ENCODE measurements around the gene FANCI.

Gene FANCI

DNA sequence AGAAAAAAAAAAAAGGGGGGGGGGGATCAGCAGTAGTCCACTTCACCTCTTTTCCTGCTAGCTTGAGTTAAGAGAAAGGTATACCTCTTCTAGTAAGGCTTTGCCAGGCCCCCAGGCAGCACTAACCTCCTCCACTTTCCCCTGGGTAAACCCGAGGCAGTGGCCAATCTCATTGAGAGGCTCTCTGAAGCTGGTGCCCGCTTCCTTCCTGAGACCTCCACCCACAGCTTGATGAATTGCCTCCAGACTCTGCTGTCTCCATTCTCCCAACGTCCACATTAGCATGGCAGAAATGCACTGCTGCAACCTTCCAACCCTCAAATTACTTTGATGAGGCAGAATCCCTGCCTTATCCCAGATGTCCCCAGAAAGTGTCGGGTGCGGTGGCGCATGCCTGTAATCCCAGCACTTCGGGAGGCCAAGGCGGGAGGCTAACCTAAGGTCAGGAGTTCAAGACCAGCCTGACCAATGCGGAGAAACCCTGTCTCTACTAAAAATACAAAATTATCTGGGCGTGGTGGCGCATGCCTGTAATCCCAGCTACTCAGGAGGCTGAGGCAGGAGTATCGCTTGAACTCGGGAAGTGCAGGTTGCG lies 37.7 kb upstream of the FANCI start:
- no peaks in the 10 kb centered on the region for H3K9me3 Mint-ChIP-seq
- peak overlapping the region; percentile 44 for H3K27ac Mint-ChIP-seq (ENCODE audit: low read depth)
- H3K36me3 Mint-ChIP-seq (ENCODE audit: insufficient read depth) = peaks cover 6% of the 10 kb centered on the region
- no peak overlapping the region for H3K4me3 Mint-ChIP-seq
- ATAC-seq (replicated peaks; ENCODE audit: extremely low read depth, poor library complexity, severe bottlenecking) = no peak
- peaks cover 35% of the 10 kb centered on the region for H3K4me1 Mint-ChIP-seq
- no peak for DNase-seq (ENCODE audit: low spot score in 2 of 2)
- H3K27me3 Mint-ChIP-seq = no peaks in the 10 kb centered on the region

DNA sequence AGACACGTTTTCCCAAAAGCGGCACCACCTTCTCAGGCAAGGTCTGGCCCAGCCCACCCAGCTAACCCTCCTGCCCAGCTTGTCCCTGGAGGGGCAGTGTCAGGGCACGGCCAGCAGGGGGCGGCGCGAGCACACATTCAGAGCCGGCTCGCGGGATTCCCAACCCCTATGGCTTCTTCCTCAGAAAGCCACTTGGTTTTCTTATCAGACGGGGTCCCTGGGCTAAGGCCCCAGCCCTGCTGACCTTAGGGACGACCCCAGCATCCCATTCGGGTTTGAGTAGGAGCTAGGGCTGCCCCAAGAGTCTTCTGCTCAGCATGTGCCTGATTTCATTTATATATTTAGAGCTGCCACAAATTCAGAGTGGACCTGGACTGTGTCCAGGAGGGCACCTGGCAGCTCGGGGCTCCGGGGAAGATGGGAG lies 36.9 kb upstream of the FANCI start:
- Mint-ChIP-seq H3K27me3 (no peaks in the 10 kb centered on the region), H3K4me1 (peaks cover 31% of the 10 kb centered on the region), H3K9me3 (no peaks in the 10 kb centered on the region), H3K36me3 (ENCODE audit: insufficient read depth) (peaks cover 5% of the 10 kb centered on the region), H3K27ac (ENCODE audit: low read depth) (no peak overlapping the region), H3K4me3 (no peak overlapping the region)
- peak; percentile 62 for ATAC-seq (replicated peaks; ENCODE audit: extremely low read depth, poor library complexity, severe bottlenecking)
- peak; percentile 41 to 62 for DNase-seq (ENCODE audit: low spot score in 2 of 2)

- no peak overlapping the region for H3K27ac Mint-ChIP-seq (ENCODE audit: low read depth)
- no peaks in the 10 kb centered on the region for H3K27me3 Mint-ChIP-seq
- peaks cover 30% of the 10 kb centered on the region for H3K4me1 Mint-ChIP-seq
- ATAC-seq (replicated peaks; ENCODE audit: extremely low read depth, poor library complexity, severe bottlenecking) (no peak), DNase-seq (ENCODE audit: low spot score in 2 of 2) (no peak)
- H3K36me3 Mint-ChIP-seq (ENCODE audit: insufficient read depth) = peaks cover 4% of the 10 kb centered on the region
- no peaks in the 10 kb centered on the region for H3K9me3 Mint-ChIP-seq
- H3K4me3 Mint-ChIP-seq = no peak overlapping the region
Measured at GRCh38 chr15:89208256-89208655, 35.5 kb upstream of the FANCI start.

DNA sequence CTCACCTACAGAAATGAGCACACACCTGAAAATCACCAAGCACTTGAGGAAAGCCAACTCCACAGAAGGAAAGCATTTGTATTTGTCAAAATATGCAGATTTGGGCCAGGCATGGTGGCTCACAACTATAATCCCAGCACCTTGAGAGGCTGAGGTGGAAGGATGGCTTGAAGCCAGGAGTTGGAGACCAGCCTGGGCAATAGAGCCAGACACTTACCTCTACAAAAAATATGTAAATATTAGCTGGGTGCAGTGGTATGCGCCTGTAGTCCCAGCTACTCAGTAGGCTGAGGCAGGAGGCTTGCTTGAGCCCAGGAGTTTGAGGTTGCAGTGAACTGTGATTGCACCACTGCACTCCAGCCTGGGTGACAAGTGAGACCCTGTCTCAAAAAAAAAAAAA lies 34.7 kb upstream of the FANCI start:
- Mint-ChIP-seq H3K27me3 (no peaks in the 10 kb centered on the region), H3K27ac (ENCODE audit: low read depth) (no peak overlapping the region)
- no peak for DNase-seq (ENCODE audit: low spot score in 2 of 2)

DNA sequence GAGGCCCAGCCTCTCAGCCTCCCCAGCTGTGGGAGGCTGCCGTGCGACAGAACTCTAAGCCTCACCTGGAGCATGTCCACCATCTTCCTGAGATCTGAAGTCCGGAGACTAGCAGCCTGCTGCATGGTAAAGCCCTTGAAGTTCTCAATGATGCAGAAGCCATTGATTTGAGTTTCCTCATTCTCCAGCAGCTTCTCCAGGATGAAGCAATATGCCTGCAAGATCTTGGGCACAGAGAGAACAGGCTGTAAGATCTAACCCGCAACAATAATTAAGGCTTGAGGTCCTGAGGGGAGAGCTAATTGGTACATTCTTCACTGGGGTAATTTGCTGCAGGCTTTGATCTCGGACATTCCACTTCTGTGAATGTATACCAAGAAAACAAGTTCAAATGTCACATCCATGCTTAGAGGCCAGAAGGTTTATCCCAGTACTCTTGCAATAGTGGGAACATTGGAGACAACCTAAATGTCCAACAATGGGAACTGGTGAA lies 32.1 kb upstream of the FANCI start:
- Mint-ChIP-seq H3K4me1 (peaks cover 10% of the 10 kb centered on the region), H3K27ac (ENCODE audit: low read depth) (no peak overlapping the region), H3K9me3 (no peaks in the 10 kb centered on the region), H3K36me3 (ENCODE audit: insufficient read depth) (no peaks in the 10 kb centered on the region), H3K4me3 (no peak overlapping the region), H3K27me3 (no peaks in the 10 kb centered on the region)
- ATAC-seq (replicated peaks; ENCODE audit: extremely low read depth, poor library complexity, severe bottlenecking) (no peak), DNase-seq (ENCODE audit: low spot score in 2 of 2) (no peak)

More for the DNA sequence above, 34.7 kb upstream of the FANCI start:
- peaks cover 22% of the 10 kb centered on the region for H3K4me1 Mint-ChIP-seq
- ATAC-seq (replicated peaks; ENCODE audit: extremely low read depth, poor library complexity, severe bottlenecking) = no peak
- peaks cover 4% of the 10 kb centered on the region for H3K36me3 Mint-ChIP-seq (ENCODE audit: insufficient read depth)
- H3K9me3 Mint-ChIP-seq = no peaks in the 10 kb centered on the region
- no peak overlapping the region for H3K4me3 Mint-ChIP-seq

DNA sequence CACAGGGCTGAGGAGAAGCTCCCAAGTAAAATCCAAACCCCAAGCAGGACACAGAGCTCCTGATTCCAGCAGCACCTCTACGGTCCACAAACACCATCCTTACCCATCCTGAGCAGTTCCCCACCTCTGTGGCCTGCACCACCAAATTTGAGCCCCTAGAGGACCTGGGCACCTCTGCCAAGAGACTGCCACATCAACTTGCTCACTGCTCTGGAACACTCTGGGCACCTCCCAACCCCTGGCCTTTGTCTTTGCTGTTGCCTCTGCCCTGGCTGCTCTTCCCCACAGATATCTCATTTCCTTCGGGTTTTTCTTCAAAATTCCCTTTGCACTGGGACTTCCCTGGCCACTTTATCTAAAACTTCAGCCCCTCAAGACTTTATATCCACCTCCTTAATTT lies 28.2 kb upstream of the FANCI start:
- DNase-seq (ENCODE audit: low spot score in 2 of 2) = no peak
- Mint-ChIP-seq H3K27me3 (peaks cover 12% of the 10 kb centered on the region), H3K9me3 (no peaks in the 10 kb centered on the region), H3K36me3 (ENCODE audit: insufficient read depth) (no peaks in the 10 kb centered on the region), H3K4me1 (no peaks in the 10 kb centered on the region), H3K27ac (ENCODE audit: low read depth) (no peak overlapping the region), H3K4me3 (no peak overlapping the region)
- no peak for ATAC-seq (replicated peaks; ENCODE audit: extremely low read depth, poor library complexity, severe bottlenecking)

DNA sequence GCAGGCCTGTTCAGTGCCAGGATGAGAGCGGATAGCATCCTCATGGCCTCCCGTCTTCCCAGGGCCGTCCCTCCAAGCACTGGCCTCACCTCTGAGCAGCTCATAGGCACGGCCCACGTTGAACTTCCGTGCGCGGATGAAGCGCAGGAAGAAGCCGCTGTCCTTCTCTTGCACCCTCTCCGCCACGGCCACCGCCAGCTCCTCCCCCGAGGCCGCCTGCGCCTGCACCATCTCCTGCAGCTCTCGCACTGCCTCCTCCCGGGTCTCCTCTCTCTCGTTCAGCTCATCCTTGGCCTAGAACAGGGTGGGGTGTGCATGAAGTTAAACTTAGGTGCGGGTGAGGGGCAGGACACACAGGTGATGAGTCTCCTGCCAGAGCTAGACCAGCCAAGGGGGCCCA lies 26.7 kb upstream of the FANCI start:
- ATAC-seq (replicated peaks; ENCODE audit: extremely low read depth, poor library complexity, severe bottlenecking) = no peak

GRCh38 chr15:89217686-89218376 lies 25.9 kb upstream of the FANCI start:
- no peak overlapping the region for H3K4me3 Mint-ChIP-seq
- no peak for DNase-seq (ENCODE audit: low spot score in 2 of 2)
- no peak for ATAC-seq (replicated peaks; ENCODE audit: extremely low read depth, poor library complexity, severe bottlenecking)
- H3K27me3 Mint-ChIP-seq = peaks cover 18% of the 10 kb centered on the region
- no peaks in the 10 kb centered on the region for H3K9me3 Mint-ChIP-seq
- no peaks in the 10 kb centered on the region for H3K36me3 Mint-ChIP-seq (ENCODE audit: insufficient read depth)
- H3K4me1 Mint-ChIP-seq = no peaks in the 10 kb centered on the region
- no peak overlapping the region for H3K27ac Mint-ChIP-seq (ENCODE audit: low read depth)

More for the DNA sequence above, 26.7 kb upstream of the FANCI start:
- H3K27me3 Mint-ChIP-seq = peaks cover 18% of the 10 kb centered on the region
- H3K9me3 Mint-ChIP-seq = no peaks in the 10 kb centered on the region
- H3K27ac Mint-ChIP-seq (ENCODE audit: low read depth) = no peak overlapping the region
- H3K4me3 Mint-ChIP-seq = no peak overlapping the region
- DNase-seq (ENCODE audit: low spot score in 2 of 2) = no peak
- H3K36me3 Mint-ChIP-seq (ENCODE audit: insufficient read depth) = no peaks in the 10 kb centered on the region
- no peaks in the 10 kb centered on the region for H3K4me1 Mint-ChIP-seq

DNA sequence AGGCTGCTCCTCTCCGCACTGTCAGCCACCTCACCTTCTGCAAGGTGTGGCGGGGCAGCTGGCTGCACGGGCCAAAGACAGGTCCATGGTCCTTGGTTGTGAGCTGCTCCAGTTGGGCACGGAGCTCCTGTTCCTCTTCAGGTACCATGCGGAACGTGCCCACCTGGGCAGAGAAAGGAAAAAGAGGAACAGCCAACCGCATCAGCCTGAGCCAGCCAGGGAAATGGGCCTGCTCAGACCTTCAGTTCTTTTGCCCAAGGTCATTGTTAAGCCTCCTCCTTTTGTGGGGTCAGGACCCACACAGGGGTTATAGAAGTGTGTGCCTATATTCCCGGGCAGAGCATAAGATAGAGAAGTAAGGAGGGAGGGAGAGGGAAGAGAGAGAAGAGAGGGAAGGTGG lies 25.2 kb upstream of the FANCI start:
- H3K27me3 Mint-ChIP-seq = peaks cover 18% of the 10 kb centered on the region
- no peaks in the 10 kb centered on the region for H3K36me3 Mint-ChIP-seq (ENCODE audit: insufficient read depth)
- H3K27ac Mint-ChIP-seq (ENCODE audit: low read depth) = no peak overlapping the region
- DNase-seq (ENCODE audit: low spot score in 2 of 2) = no peak
- H3K4me1 Mint-ChIP-seq = no peaks in the 10 kb centered on the region
- no peaks in the 10 kb centered on the region for H3K9me3 Mint-ChIP-seq
- no peak overlapping the region for H3K4me3 Mint-ChIP-seq
- no peak for ATAC-seq (replicated peaks; ENCODE audit: extremely low read depth, poor library complexity, severe bottlenecking)

DNA sequence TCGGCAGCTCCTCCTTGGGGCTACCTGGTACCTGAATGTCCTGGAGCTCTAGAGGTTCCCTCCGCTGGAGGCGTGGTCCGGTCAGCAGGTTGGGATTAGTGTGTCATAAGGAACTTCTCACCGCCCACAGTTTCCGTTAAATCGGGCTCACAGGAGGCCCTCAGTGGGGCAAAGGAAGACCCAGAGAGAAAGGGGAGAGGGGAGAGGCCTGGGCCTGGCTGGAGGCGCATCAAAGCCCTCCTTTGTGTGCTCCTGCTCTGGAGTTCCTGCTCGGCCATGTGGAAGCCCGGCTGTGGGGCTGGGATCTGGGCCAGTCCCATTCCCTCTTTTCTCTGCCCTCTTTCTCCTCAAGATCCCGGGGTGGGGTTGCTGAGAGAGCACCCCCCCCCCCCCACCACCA lies 22.2 kb upstream of the FANCI start, which contains the start of gene RLBP1:
Gene RLBP1, minus strand, starts transcription at position 37 of the 400 bp plus-strand sequence. CDS start 2,604 bp downstream, outside the sequence.
- Mint-ChIP-seq H3K4me3 (no peak within 1 kb of the TSS), H3K9me3 (no peaks in the 10 kb centered on the region)

GRCh38 chr15:89225588-89225987 lies 18.2 kb upstream of the FANCI start:
- Mint-ChIP-seq H3K27me3 (peaks cover 17% of the 10 kb centered on the region), H3K36me3 (ENCODE audit: insufficient read depth) (peaks cover 2% of the 10 kb centered on the region), H3K9me3 (no peaks in the 10 kb centered on the region), H3K4me1 (no peaks in the 10 kb centered on the region), H3K27ac (ENCODE audit: low read depth) (no peak overlapping the region), H3K4me3 (no peak overlapping the region)
- DNase-seq (ENCODE audit: low spot score in 2 of 2) = no peak
- no peak for ATAC-seq (replicated peaks; ENCODE audit: extremely low read depth, poor library complexity, severe bottlenecking)

More for the DNA sequence above, 22.2 kb upstream of the FANCI start, which contains the start of gene RLBP1:
- H3K27me3 Mint-ChIP-seq = peaks cover 18% of the 10 kb centered on the region
- no peaks in the 10 kb centered on the region for H3K36me3 Mint-ChIP-seq (ENCODE audit: insufficient read depth)
- DNase-seq (ENCODE audit: low spot score in 2 of 2) (no peak), ATAC-seq (replicated peaks; ENCODE audit: extremely low read depth, poor library complexity, severe bottlenecking) (no peak)
- no peak within 1 kb of the TSS for H3K27ac Mint-ChIP-seq (ENCODE audit: low read depth)
- H3K4me1 Mint-ChIP-seq = no peaks in the 10 kb centered on the region

DNA sequence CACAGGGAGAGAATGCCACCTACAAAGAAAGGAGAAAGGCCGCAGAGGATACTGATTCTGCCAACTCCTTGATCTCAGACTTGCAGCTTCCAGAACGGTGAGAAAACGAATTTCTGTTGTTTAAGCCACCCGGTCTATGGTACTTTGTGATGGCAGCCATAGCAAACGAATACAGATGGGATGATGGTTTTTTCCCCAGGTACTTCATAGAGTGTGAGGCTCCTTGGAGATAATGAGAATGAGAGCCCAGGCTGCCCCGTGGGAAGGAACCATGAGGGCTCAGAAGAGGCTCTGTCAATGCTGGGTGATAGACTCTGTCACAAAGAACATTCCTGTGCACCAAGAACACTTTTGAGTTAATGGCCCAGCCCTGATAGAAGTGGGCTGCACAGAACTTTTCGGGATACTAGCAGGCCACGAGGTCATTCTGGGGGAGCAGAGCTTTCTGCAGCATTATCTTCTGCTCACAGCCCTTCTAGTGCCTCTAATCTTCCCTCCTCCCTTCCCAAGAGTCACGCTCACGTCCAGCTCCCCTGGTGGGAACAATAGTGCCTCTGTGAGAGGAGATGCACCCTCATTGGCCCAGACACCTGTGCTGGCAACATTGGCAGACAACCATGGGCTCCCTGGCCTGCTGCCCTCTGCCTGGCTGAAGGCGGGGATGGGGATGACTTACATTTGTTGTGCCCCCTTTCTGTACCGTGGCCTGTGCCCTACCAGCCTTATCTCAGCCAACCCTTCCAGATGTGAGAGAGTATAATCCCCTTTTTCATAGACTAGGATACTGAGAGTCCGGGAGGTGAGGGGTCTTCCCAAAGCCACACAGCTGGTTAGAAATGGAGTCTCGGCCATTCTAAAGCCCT lies 17.2 kb upstream of the FANCI start:
- no peak overlapping the region for H3K27ac Mint-ChIP-seq (ENCODE audit: low read depth)
- H3K36me3 Mint-ChIP-seq (ENCODE audit: insufficient read depth) = peaks cover 2% of the 10 kb centered on the region
- H3K27me3 Mint-ChIP-seq = peaks cover 18% of the 10 kb centered on the region
- DNase-seq (ENCODE audit: low spot score in 2 of 2) (no peak), ATAC-seq (replicated peaks; ENCODE audit: extremely low read depth, poor library complexity, severe bottlenecking) (no peak)
- H3K9me3 Mint-ChIP-seq = no peaks in the 10 kb centered on the region
- H3K4me1 Mint-ChIP-seq = no peaks in the 10 kb centered on the region
- no peak overlapping the region for H3K4me3 Mint-ChIP-seq

Measured in central memory CD8-positive, alpha-beta T cell (primary cell).